ENCODE data around the gene B4GALT5. TPM values are rescaled to one million over a fixed set of nuclear protein-coding genes. Genes with fewer than 3 reads are reported as not detected.

Gene B4GALT5
- total and polyA plus RNA-seq, 8 donors, result 38.4 to 51.0 (median 45.8) TPM

GRCh38 chr20:49758781-49759180, 45.1 kb upstream of the B4GALT5 start:
- DNase-seq (no peak), ATAC-seq (no peak)
- H3K27me3 ChIP-seq, result no peaks in the 10 kb centered on the region
- peaks cover 0 to 3% of the 10 kb centered on the region in 2 donors for H3K4me1 ChIP-seq
- H3K27ac ChIP-seq, result no peak overlapping the region
- H3K36me3 ChIP-seq, result no peaks in the 10 kb centered on the region
- no peaks in the 10 kb centered on the region for H3K9me3 ChIP-seq
- no peak for TF ChIP-seq CTCF (IDR thresholded peaks at IDR 0.05)
- intact Hi-C loops (cut with DNase I), result no loop called here
- H3K4me3 ChIP-seq, result no peak overlapping the region

- intact Hi-C loops (cut with DNase I), result no loop called here
- Histone ChIP-seq H3K4me3 (no peak overlapping the region), H3K9me3 (no peaks in the 10 kb centered on the region), H3K36me3 (no peaks in the 10 kb centered on the region), H3K27me3 (no peaks in the 10 kb centered on the region), H3K27ac (no peak overlapping the region), H3K4me1 (no peaks in the 10 kb centered on the region)
- TF ChIP-seq CTCF (IDR thresholded peaks at IDR 0.05), result no peak
- ATAC-seq, result no peak
- no peak for DNase-seq
Observed at GRCh38 chr20:49757597-49757996, 43.9 kb upstream of the B4GALT5 start.

- no peak overlapping the region for H3K4me3 ChIP-seq
- TF ChIP-seq CTCF (IDR thresholded peaks at IDR 0.05), result no peak
- intact Hi-C loops (cut with DNase I), result no loop called here
- no peaks in the 10 kb centered on the region for H3K36me3 ChIP-seq
- no peak for DNase-seq
- ATAC-seq, result no peak
- peaks cover 0 to under 1% of the 10 kb centered on the region in 2 donors for H3K4me1 ChIP-seq
- no peaks in the 10 kb centered on the region for H3K9me3 ChIP-seq
- H3K27ac ChIP-seq, result no peak overlapping the region
- H3K27me3 ChIP-seq, result no peaks in the 10 kb centered on the region
Observed at GRCh38 chr20:49756241-49756640, 42.6 kb upstream of the B4GALT5 start.

GRCh38 chr20:49754596-49754995, 40.9 kb upstream of the B4GALT5 start:
- intact Hi-C loops (cut with DNase I), result no loop called here
- H3K36me3 ChIP-seq, result no peaks in the 10 kb centered on the region
- no peak for TF ChIP-seq CTCF (IDR thresholded peaks at IDR 0.05)
- H3K4me1 ChIP-seq, result peaks cover 0 to 17% of the 10 kb centered on the region in 2 donors
- no peak for DNase-seq
- no peak overlapping the region for H3K27ac ChIP-seq
- no peak overlapping the region for H3K4me3 ChIP-seq
- ATAC-seq, result no peak
- H3K27me3 ChIP-seq, result no peaks in the 10 kb centered on the region
- H3K9me3 ChIP-seq, result no peaks in the 10 kb centered on the region

GRCh38 chr20:49753133-49753532, 39.5 kb upstream of the B4GALT5 start:
- Histone ChIP-seq H3K4me1 (peaks cover 0 to 27% of the 10 kb centered on the region in 2 donors), H3K36me3 (no peaks in the 10 kb centered on the region), H3K4me3 (no peak overlapping the region), H3K27ac (no peak overlapping the region), H3K27me3 (no peaks in the 10 kb centered on the region), H3K9me3 (no peaks in the 10 kb centered on the region)
- no peak for TF ChIP-seq CTCF (IDR thresholded peaks at IDR 0.05)
- intact Hi-C loops (cut with DNase I), result no loop called here
- no peak for DNase-seq
- no peak for ATAC-seq
